PC-9 (cell line): ENCODE data around the gene RBM33. TPM values are rescaled to one million over a fixed set of nuclear protein-coding genes. Genes with fewer than 3 reads are reported as not detected.

Source experiments
- BruUV-seq: library from RNA; stranded (reverse); fragments of 400-500 nt; replicated peaks from 2 replicates; lab custom pipeline; 2021; lab: Mats Ljungman, UMichigan
- CTCF ChIA-PET: fragments of 300-600 bp; sonication (Branson Sonifier 250); formaldehyde crosslinking; loops from one replicate; lab custom pipeline; 2022; ENCODE audit warnings: antibody characterized with exemption; lab: Charles Lee
- POLR2A ChIA-PET: fragments of 300-600 bp; sonication (Branson Sonifier 250); formaldehyde crosslinking; loops from one replicate; lab custom pipeline; 2022; ENCODE audit warnings: antibody characterized with exemption; ENCODE audit not compliant: unreplicated experiment; lab: Charles Lee
- DNase-seq, 2 experiments: peaks; one replicate each; pipeline versions ENCODE4 v3.0.0 to v3.0.0-alpha.2; 2015 to 2022; ENCODE audit warnings: mixed read lengths in 1 of 2
- H2AFZ ChIP-seq: fragments of 200-600 bp; sonication (generic); 2 replicates; pipeline ENCODE4 v1.8.1; 2017; ENCODE audit warnings: antibody characterized with exemption
- H3F3A ChIP-seq: fragments of 200-600 bp; sonication (generic); 2 replicates; pipeline ENCODE4 v1.8.1; 2017; ENCODE audit warnings: antibody characterized with exemption, mild to moderate bottlenecking, low read depth; ENCODE audit not compliant: insufficient read depth
- H3K27ac ChIP-seq: fragments of 200-600 bp; sonication (generic); 2 replicates; pipeline ENCODE4 v1.6.1; 2016; ENCODE audit warnings: mixed run types
- H3K27me3 ChIP-seq: fragments of 200-600 bp; sonication (generic); 2 replicates; pipeline ENCODE4 v1.6.1; 2016; ENCODE audit warnings: low read depth, mixed run types; ENCODE audit not compliant: insufficient read depth
- H3K36me3 ChIP-seq: fragments of 200-600 bp; sonication (generic); 2 replicates; pipeline ENCODE4 v1.6.1; 2016; ENCODE audit warnings: low read depth, mixed run types
- H3K4me1 ChIP-seq: fragments of 200-600 bp; sonication (generic); replicated peaks from 2 replicates; pipeline ENCODE4 v1.6.1; 2016; ENCODE audit warnings: mixed run types; ENCODE audit not compliant: insufficient read depth
- H3K4me2 ChIP-seq: fragments of 200-600 bp; sonication (generic); 2 replicates; pipeline ENCODE4 v1.6.1; 2017; ENCODE audit warnings: mixed run types
- H3K4me3 ChIP-seq: fragments of 200-600 bp; sonication (generic); 2 replicates; pipeline ENCODE4 v1.6.1; 2016; ENCODE audit warnings: mixed run types
- H3K79me2 ChIP-seq: fragments of 200-600 bp; sonication (generic); 2 replicates; pipeline ENCODE4 v1.6.1; 2017; ENCODE audit warnings: low read depth, mixed run types
- H3K9me2 ChIP-seq: fragments of 200-600 bp; sonication (generic); 2 replicates; pipeline ENCODE4 v1.8.1; 2017; ENCODE audit warnings: mild to moderate bottlenecking; ENCODE audit not compliant: insufficient read depth
- H3K9me3 ChIP-seq: fragments of 200-600 bp; sonication (generic); 2 replicates; pipeline ENCODE4 v1.8.1; 2016; ENCODE audit warnings: low read depth; ENCODE audit not compliant: insufficient read depth
- H4K20me1 ChIP-seq: fragments of 200-600 bp; sonication (generic); 2 replicates; pipeline ENCODE4 v1.8.1; 2017; ENCODE audit not compliant: insufficient read depth
- CTCF ChIP-seq: fragments of 200-600 bp; sonication (generic); conservative IDR thresholded peaks from 2 replicates; pipeline ENCODE4 v1.6.1; 2017; ENCODE audit warnings: mixed run types, antibody characterized with exemption, mild to moderate bottlenecking, moderate library complexity
- EZH2 ChIP-seq: fragments of 200-600 bp; sonication (generic); IDR thresholded peaks from 2 replicates; pipeline ENCODE4 v1.8.0; 2017; ENCODE audit warnings: antibody characterized with exemption, low read depth
- intact Hi-C: fragments of 100-400 bp; cut with micrococcal nuclease; formaldehyde crosslinking; loops from one replicate; pipeline ENCODE4 v1.10.0; 2022; ENCODE audit not compliant: unreplicated experiment
- total RNA-seq: library from RNA; stranded (reverse); gene quantifications from 2 replicates; pipeline ENCODE4 v1.2.3, GENCODE V29; 2021

RBM33 gene
- total RNA-seq, 1 experiment from 2014 or later: 85.7 TPM

GRCh38 chr7:155808549-155809331 lies 164.3 kb downstream of the RBM33 start:
- no peak overlapping the region for H3K4me2 ChIP-seq
- no peak for TF ChIP-seq EZH2
- no peak for TF ChIP-seq CTCF
- H3F3A ChIP-seq: no peaks in the 10 kb centered on the region
- H3K4me1 ChIP-seq: peaks cover 20% of the 10 kb centered on the region
- ChIA-PET POLR2A (no interaction called here), CTCF (no interaction called here)
- H3K27ac ChIP-seq: no peak overlapping the region
- H4K20me1 ChIP-seq: no peaks in the 10 kb centered on the region
- intact Hi-C loops: loop anchor here (5.0 to 10.0 kb wide), 3 partner anchors 836 to 1326 kb away; partner anchors contain the start of genes RNF32 and UBE3C
- no peaks in the 10 kb centered on the region for H3K36me3 ChIP-seq
- BruUV-seq: no TSS peak
- H3K79me2 ChIP-seq: no peaks in the 10 kb centered on the region
- DNase-seq: no peak
- H3K9me2 ChIP-seq: no peaks in the 10 kb centered on the region
- H2AFZ ChIP-seq: no peak overlapping the region
- H3K9me3 ChIP-seq: no peaks in the 10 kb centered on the region
- H3K4me3 ChIP-seq: no peak overlapping the region
- peaks cover 9% of the 10 kb centered on the region; the same call in 1 of the 2 replicates for H3K27me3 ChIP-seq

- H3K27ac ChIP-seq: no peak overlapping the region
- no peaks in the 10 kb centered on the region for H3F3A ChIP-seq
- no peaks in the 10 kb centered on the region for H3K9me2 ChIP-seq
- H2AFZ ChIP-seq: no peak overlapping the region
- DNase-seq: no peak
- no peak overlapping the region for H3K4me2 ChIP-seq
- no TSS peak for BruUV-seq
- ChIA-PET POLR2A (no interaction called here), CTCF (no interaction called here)
- no peak overlapping the region for H3K4me3 ChIP-seq
- H4K20me1 ChIP-seq: no peaks in the 10 kb centered on the region
- H3K4me1 ChIP-seq: peaks cover 27% of the 10 kb centered on the region
- no peak for TF ChIP-seq EZH2
- peaks cover 4% of the 10 kb centered on the region; the same call in 1 of the 2 replicates for H3K27me3 ChIP-seq
- intact Hi-C loops: loop anchor here (5.0 to 10.0 kb wide), 3 partner anchors 835 to 1325 kb away; partner anchors contain the start of genes RNF32 and UBE3C
- no peaks in the 10 kb centered on the region for H3K36me3 ChIP-seq
- no peaks in the 10 kb centered on the region for H3K9me3 ChIP-seq
- H3K79me2 ChIP-seq: no peaks in the 10 kb centered on the region
Measured at GRCh38 chr7:155809332-155809946, 165.0 kb downstream of the RBM33 start.

GRCh38 chr7:155809947-155810769 lies 165.7 kb downstream of the RBM33 start:
- ChIA-PET CTCF (interaction anchor here (0.7 kb wide), 1 partner anchor 310 kb away, joined by 3 read pairs; no protein-coding TSS in a partner anchor), POLR2A (no interaction called here)
- H3K4me2 ChIP-seq: no peak overlapping the region
- no peaks in the 10 kb centered on the region; the same call in 1 of the 2 replicates for H3K27me3 ChIP-seq
- H3K9me2 ChIP-seq: no peaks in the 10 kb centered on the region
- no peak for DNase-seq
- H3F3A ChIP-seq: no peaks in the 10 kb centered on the region
- no peak overlapping the region for H3K27ac ChIP-seq
- H3K79me2 ChIP-seq: no peaks in the 10 kb centered on the region
- TF ChIP-seq EZH2: no peak
- no peak for TF ChIP-seq CTCF
- no peaks in the 10 kb centered on the region for H3K36me3 ChIP-seq
- no peak overlapping the region for H2AFZ ChIP-seq
- intact Hi-C loops: loop anchor here (5.0 to 10.0 kb wide), 3 partner anchors 835 to 1325 kb away; partner anchors contain the start of genes RNF32 and UBE3C
- BruUV-seq: no TSS peak
- H3K4me1 ChIP-seq: peaks cover 35% of the 10 kb centered on the region
- no peaks in the 10 kb centered on the region for H3K9me3 ChIP-seq
- H4K20me1 ChIP-seq: no peaks in the 10 kb centered on the region
- no peak overlapping the region for H3K4me3 ChIP-seq
